SU-DHL-6 (cell line): ENCODE measurements around the gene FBN3.

Experiments
- EZH2phosphoT487 ChIP-seq: fragments of 200-600 bp; sonication (generic), shearing (Covaris generic); conservative IDR thresholded peaks from 2 replicates; pipeline ENCODE4 v1.6.1; 2018; ENCODE audit warnings: mild to moderate bottlenecking, antibody characterized with exemption, low read length, moderate library complexity, mixed read lengths
- TF ChIP-seq, protein P1 (sequence below): fragments of 200-600 bp; sonication (generic); IDR thresholded peaks from one replicate; pipeline ENCODE4 v1.5.1; 2017; ENCODE audit warnings: antibody characterized with exemption, mild to moderate bottlenecking, low read length, moderate library complexity; ENCODE audit not compliant: insufficient read depth, poor library complexity, severe bottlenecking

DNA sequence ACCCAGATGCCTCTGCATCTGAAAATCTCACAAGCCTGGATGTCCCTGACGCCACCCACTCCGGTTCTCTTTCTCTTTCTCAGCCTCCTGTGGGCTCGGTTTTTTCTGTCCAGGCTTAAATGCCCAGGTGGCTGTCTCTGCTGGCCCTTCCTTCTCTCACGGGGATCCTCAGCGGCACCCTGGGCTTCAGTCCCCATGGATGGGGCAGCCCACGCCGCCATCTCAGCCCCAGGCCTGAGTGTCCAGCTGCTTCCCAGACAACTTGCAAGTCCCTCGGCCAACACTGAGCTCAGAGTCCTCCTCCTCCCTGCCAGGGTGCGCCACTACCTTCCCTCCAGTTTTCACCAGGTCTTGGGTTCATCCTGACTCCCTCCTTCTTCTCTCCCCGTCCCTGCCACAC is 6.4 kb downstream of the FBN3 start:
- TF ChIP-seq, protein P1, sequence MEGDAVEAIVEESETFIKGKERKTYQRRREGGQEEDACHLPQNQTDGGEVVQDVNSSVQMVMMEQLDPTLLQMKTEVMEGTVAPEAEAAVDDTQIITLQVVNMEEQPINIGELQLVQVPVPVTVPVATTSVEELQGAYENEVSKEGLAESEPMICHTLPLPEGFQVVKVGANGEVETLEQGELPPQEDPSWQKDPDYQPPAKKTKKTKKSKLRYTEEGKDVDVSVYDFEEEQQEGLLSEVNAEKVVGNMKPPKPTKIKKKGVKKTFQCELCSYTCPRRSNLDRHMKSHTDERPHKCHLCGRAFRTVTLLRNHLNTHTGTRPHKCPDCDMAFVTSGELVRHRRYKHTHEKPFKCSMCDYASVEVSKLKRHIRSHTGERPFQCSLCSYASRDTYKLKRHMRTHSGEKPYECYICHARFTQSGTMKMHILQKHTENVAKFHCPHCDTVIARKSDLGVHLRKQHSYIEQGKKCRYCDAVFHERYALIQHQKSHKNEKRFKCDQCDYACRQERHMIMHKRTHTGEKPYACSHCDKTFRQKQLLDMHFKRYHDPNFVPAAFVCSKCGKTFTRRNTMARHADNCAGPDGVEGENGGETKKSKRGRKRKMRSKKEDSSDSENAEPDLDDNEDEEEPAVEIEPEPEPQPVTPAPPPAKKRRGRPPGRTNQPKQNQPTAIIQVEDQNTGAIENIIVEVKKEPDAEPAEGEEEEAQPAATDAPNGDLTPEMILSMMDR: no peak
- TF ChIP-seq EZH2phosphoT487: no peak
